Measurements from ENCODE around the gene WRAP53.

DNA sequence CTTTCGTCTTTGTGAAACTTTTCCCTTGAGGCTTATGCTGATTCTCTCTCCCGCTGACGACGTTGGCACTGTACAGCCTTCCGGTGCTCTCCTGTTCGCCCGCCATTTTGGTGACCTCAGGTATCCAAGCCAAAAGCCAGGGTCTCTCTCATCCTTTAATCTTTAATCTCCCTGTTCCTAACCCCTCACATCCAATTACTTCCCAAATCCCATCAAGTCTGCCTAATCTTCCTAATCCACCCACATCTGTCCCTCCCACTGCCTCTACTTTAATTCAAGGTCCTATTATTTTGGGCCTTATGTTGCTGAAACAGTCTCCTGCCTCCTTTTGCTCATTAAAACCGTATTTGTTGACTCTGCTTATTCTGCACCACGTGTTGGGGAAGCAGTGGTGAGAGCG is 7.3 kb downstream of the WRAP53 start:
- TF ChIP-seq TAF1 (conservative IDR thresholded peaks at IDR 0.05), result no peak
- TF ChIP-seq, protein P1, sequence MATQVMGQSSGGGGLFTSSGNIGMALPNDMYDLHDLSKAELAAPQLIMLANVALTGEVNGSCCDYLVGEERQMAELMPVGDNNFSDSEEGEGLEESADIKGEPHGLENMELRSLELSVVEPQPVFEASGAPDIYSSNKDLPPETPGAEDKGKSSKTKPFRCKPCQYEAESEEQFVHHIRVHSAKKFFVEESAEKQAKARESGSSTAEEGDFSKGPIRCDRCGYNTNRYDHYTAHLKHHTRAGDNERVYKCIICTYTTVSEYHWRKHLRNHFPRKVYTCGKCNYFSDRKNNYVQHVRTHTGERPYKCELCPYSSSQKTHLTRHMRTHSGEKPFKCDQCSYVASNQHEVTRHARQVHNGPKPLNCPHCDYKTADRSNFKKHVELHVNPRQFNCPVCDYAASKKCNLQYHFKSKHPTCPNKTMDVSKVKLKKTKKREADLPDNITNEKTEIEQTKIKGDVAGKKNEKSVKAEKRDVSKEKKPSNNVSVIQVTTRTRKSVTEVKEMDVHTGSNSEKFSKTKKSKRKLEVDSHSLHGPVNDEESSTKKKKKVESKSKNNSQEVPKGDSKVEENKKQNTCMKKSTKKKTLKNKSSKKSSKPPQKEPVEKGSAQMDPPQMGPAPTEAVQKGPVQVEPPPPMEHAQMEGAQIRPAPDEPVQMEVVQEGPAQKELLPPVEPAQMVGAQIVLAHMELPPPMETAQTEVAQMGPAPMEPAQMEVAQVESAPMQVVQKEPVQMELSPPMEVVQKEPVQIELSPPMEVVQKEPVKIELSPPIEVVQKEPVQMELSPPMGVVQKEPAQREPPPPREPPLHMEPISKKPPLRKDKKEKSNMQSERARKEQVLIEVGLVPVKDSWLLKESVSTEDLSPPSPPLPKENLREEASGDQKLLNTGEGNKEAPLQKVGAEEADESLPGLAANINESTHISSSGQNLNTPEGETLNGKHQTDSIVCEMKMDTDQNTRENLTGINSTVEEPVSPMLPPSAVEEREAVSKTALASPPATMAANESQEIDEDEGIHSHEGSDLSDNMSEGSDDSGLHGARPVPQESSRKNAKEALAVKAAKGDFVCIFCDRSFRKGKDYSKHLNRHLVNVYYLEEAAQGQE (IDR thresholded peaks at IDR 0.05), result no peak
- TF ChIP-seq, protein P2, sequence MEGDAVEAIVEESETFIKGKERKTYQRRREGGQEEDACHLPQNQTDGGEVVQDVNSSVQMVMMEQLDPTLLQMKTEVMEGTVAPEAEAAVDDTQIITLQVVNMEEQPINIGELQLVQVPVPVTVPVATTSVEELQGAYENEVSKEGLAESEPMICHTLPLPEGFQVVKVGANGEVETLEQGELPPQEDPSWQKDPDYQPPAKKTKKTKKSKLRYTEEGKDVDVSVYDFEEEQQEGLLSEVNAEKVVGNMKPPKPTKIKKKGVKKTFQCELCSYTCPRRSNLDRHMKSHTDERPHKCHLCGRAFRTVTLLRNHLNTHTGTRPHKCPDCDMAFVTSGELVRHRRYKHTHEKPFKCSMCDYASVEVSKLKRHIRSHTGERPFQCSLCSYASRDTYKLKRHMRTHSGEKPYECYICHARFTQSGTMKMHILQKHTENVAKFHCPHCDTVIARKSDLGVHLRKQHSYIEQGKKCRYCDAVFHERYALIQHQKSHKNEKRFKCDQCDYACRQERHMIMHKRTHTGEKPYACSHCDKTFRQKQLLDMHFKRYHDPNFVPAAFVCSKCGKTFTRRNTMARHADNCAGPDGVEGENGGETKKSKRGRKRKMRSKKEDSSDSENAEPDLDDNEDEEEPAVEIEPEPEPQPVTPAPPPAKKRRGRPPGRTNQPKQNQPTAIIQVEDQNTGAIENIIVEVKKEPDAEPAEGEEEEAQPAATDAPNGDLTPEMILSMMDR (IDR thresholded peaks at IDR 0.05; ENCODE audit: low read depth, low read length, missing input control), result no peak
- TF ChIP-seq YY1 (IDR thresholded peaks at IDR 0.05), result no peak

All from liver (tissue), 3 donors.